B cell (primary cell): ENCODE measurements around the gene EIF3B. TPM values are rescaled to one million over a fixed set of nuclear protein-coding genes. Genes with fewer than 3 reads are reported as not detected.

ENCODE experiments used
- ATAC-seq: fragments of 200-7000 bp; cut with Tn5 transposase; one replicate; pipeline ENCODE4 v1.10.0; 2021; ENCODE audit warnings: low read depth, mild to moderate bottlenecking, moderate number of reproducible peaks, moderate library complexity
- CTCF ChIA-PET: fragments of 350-600 bp; sonication (Branson Sonifier 250); formaldehyde crosslinking; loops from one replicate; lab custom pipeline; 2021; ENCODE audit warnings: antibody characterized with exemption, inconsistent platforms; lab: Charles Lee
- POLR2A ChIA-PET: fragments of 350-600 bp; sonication (Branson Sonifier 250); formaldehyde crosslinking; loops from one replicate; lab custom pipeline; 2021; ENCODE audit warnings: antibody characterized with exemption; lab: Charles Lee
- DNase-seq: peaks from one replicate; pipeline ENCODE4 v3.0.0; 2013
- H2AFZ ChIP-seq: 2 replicates; pipeline ENCODE4 v1.6.1; 2012; ENCODE audit warnings: mild to moderate bottlenecking, low read depth, low read length; ENCODE audit not compliant: insufficient read depth, poor library complexity, severe bottlenecking
- H3K27ac ChIP-seq, 2 donors: 1 replicate in 1 of 2; 2 replicates in 1 of 2; pipeline ENCODE4 v1.5.1; 2012 to 2013; ENCODE audit warnings: low read length in 2 of 2, mild to moderate bottlenecking in 2 of 2, moderate library complexity in 1 of 2
- H3K27me3 ChIP-seq, 4 experiments: fragments of 200-600 bp in 1 of 4; sonication (generic) in 1 of 4; replicated peaks in 1 of 4; 1 replicate in 2 of 4; 2 replicates in 2 of 4; pipeline versions ENCODE4 v1.6.1 to v1.7.0; 2013 to 2016; ENCODE audit warnings: low read length in 3 of 4, mild to moderate bottlenecking in 2 of 4, mixed read lengths in 1 of 4, moderate library complexity in 1 of 4; ENCODE audit not compliant: insufficient read depth in 4 of 4, control insufficient read depth in 3 of 4; ENCODE audit errors: control extremely low read depth in 1 of 4
- H3K36me3 ChIP-seq, 2 experiments: replicated peaks in 1 of 2; 1 replicate in 1 of 2; 2 replicates in 1 of 2; pipeline versions ENCODE4 v1.6.1 to v1.7.1; 2013; ENCODE audit warnings: low read length in 1 of 2; ENCODE audit not compliant: insufficient read depth in 2 of 2, control insufficient read depth in 1 of 2; ENCODE audit errors: control extremely low read depth in 1 of 2, extremely low read depth in 1 of 2
- H3K4me1 ChIP-seq, 2 donors: fragments of 200-600 bp in 1 of 2; sonication (generic) in 1 of 2; 1 replicate in 1 of 2; 2 replicates in 1 of 2; pipeline versions ENCODE4 v1.5.1 to v1.6.1; 2013 to 2017; ENCODE audit warnings: low read length in 2 of 2; ENCODE audit not compliant: control insufficient read depth in 2 of 2, insufficient read depth in 2 of 2
- H3K4me2 ChIP-seq: replicated peaks from 2 replicates; pipeline ENCODE3; 2012; ENCODE audit warnings: mild to moderate bottlenecking, low read depth, low read length; ENCODE audit not compliant: poor library complexity, severe bottlenecking
- H3K4me3 ChIP-seq, 5 experiments: fragments of 200-600 bp in 1 of 5; sonication (generic) in 1 of 5; 1 replicate in 3 of 5; 2 replicates in 2 of 5; pipeline versions ENCODE4 v1.5.1 to v1.7.0; 2011 to 2016; ENCODE audit warnings: low read length in 4 of 5, mild to moderate bottlenecking in 4 of 5, low read depth in 2 of 5, control low read depth in 1 of 5, moderate library complexity in 1 of 5; ENCODE audit not compliant: insufficient read depth in 1 of 5; ENCODE audit errors: control extremely low read depth in 1 of 5, extremely low read depth in 1 of 5
- H3K79me2 ChIP-seq: fragments of 200-600 bp; sonication (generic); one replicate; pipeline ENCODE4 v1.6.0; 2016; ENCODE audit warnings: low read length; ENCODE audit not compliant: control insufficient read depth, insufficient read depth
- H3K9ac ChIP-seq: fragments of 200-600 bp; sonication (generic); 2 replicates; pipeline ENCODE4 v1.6.1; 2017; ENCODE audit warnings: mild to moderate bottlenecking, low read length, moderate library complexity
- H3K9me3 ChIP-seq, 3 donors: one replicate each; pipeline versions ENCODE4 v1.6.1 to v1.7.1; 2013; ENCODE audit warnings: low read length in 2 of 3; ENCODE audit not compliant: control insufficient read depth in 2 of 3, insufficient read depth in 1 of 3; ENCODE audit errors: control extremely low read depth in 1 of 3
- H4K20me1 ChIP-seq: 2 replicates; pipeline ENCODE4 v1.6.0; 2012; ENCODE audit warnings: mild to moderate bottlenecking, low read length; ENCODE audit not compliant: insufficient read depth, control insufficient read depth, poor library complexity, severe bottlenecking
- H3K27ac Mint-ChIP-seq: one replicate; pipeline ENCODE4 v1.8.0; 2021; ENCODE audit warnings: mixed read lengths
- H3K27me3 Mint-ChIP-seq: one replicate; pipeline ENCODE4 v1.8.0; 2021; ENCODE audit warnings: mixed read lengths
- H3K4me1 Mint-ChIP-seq: one replicate; pipeline ENCODE4 v1.8.0; 2021; ENCODE audit warnings: mixed read lengths
- H3K4me3 Mint-ChIP-seq: one replicate; pipeline ENCODE4 v1.8.0; 2021; ENCODE audit warnings: mixed read lengths
- H3K9me3 Mint-ChIP-seq: one replicate; pipeline ENCODE4 v1.8.0; 2022; ENCODE audit warnings: mixed read lengths; ENCODE audit not compliant: insufficient read depth
- CTCF ChIP-seq: fragments of 200-600 bp; IDR thresholded peaks from one replicate; pipeline ENCODE4 v1.8.0; 2022; ENCODE audit warnings: antibody characterized with exemption, mild to moderate bottlenecking
- EZH2 ChIP-seq: IDR thresholded peaks from 2 replicates; pipeline ENCODE4 v1.6.1; 2012; ENCODE audit warnings: borderline replicate concordance, low read depth, mild to moderate bottlenecking, moderate library complexity, low read length; ENCODE audit not compliant: insufficient read depth, poor library complexity, severe bottlenecking
- WGBS: methylation state at CpG from one replicate; pipeline ENCODE4 v1.1.5; 2013; ENCODE audit warnings: missing lambda C conversion rate; ENCODE audit not compliant: insufficient coverage; 5-methylcytosine and 5-hydroxymethylcytosine counted together
- intact Hi-C: fragments of 100-400 bp; cut with micrococcal nuclease; formaldehyde crosslinking; loops from one replicate; pipeline ENCODE4 v1.10.0; 2022
- polyA plus RNA-seq: library from polyadenylated mRNA; depleted of rRNA; stranded (reverse); fragments of >200 nt; gene quantifications from 2 replicates; pipeline ENCODE4 v1.2.3, GENCODE V29; 2012
- total RNA-seq, 2 donors: library from RNA; stranded (reverse); fragments of 120-200 nt in 1 of 2; gene quantifications; 1 replicate in 1 of 2; 2 replicates in 1 of 2; pipeline versions ENCODE4 v1.2.3 to v1.2.4, GENCODE V29; 2013 to 2022

EIF3B gene
- total and polyA plus RNA-seq, 2 donors (not counting 1 experiment from before 2014, with no cell fraction given) = 69.3 to 152 TPM

DNA sequence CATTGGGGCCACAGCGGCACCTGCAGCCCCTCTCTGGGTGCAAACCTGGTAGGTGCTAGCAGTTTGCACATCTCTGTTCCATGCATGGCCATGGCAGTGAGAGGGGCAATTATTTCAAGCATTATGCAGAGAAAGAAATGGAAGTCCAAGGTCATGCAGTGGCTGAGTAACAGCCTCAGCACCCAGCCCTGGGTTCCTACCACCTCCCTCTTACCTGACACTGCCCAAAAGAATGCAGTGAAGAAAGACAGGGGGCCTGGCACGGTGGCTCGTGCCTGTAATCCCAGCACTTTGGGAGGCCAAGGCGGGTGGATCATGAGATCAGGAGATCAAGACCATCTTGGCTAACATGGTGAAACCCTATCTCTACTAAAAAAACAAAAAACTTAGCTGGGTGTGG lies 43.9 kb downstream of the EIF3B start:
- Histone ChIP-seq H3K79me2 (no peaks in the 10 kb centered on the region), H3K4me1 (peaks cover 4 to 15% of the 10 kb centered on the region in 2 donors), H4K20me1 (no peaks in the 10 kb centered on the region), H3K9ac (no peak overlapping the region), H3K27me3 (no peaks in the 10 kb centered on the region), H3K4me2 (no peak overlapping the region), H3K27ac (no peak overlapping the region), H2AFZ (no peak overlapping the region), H3K36me3 (no peaks in the 10 kb centered on the region), H3K9me3 (peaks cover 0 to 3% (median 0%) of the 10 kb centered on the region in 3 donors), H3K4me3 (no peak overlapping the region)
- H3K4me3 Mint-ChIP-seq = no peak overlapping the region
- peaks cover 19% of the 10 kb centered on the region for H3K4me1 Mint-ChIP-seq
- H3K27ac Mint-ChIP-seq = peak overlapping the region; percentile 38
- intact Hi-C loops = no loop called here
- POLR2A ChIA-PET = interaction anchor here (0.7 kb wide), 1 partner anchor 399 kb away, joined by 7 read pairs; no protein-coding TSS in a partner anchor
- ATAC-seq = no peak
- CTCF ChIA-PET = no interaction called here
- H3K9me3 Mint-ChIP-seq = no peaks in the 10 kb centered on the region
- no peaks in the 10 kb centered on the region for H3K27me3 Mint-ChIP-seq
- TF ChIP-seq EZH2 (no peak), CTCF (no peak)
- DNase-seq = no peak
- WGBS = 88% methylated on average over 1 of the region's 4 CpGs

- intact Hi-C loops = loop anchor here (5.0 kb wide), 1 partner anchor 232 kb away; the partner anchor contains the start of gene TTYH3
- WGBS = 9% methylated on average over 4 of the region's 6 CpGs
- POLR2A ChIA-PET = interaction anchor here (0.6 kb wide), 1 partner anchor 259 kb away, joined by 3 read pairs; no protein-coding TSS in a partner anchor
- Mint-ChIP-seq H3K9me3 (no peaks in the 10 kb centered on the region), H3K27me3 (no peaks in the 10 kb centered on the region), H3K4me1 (peaks cover 26% of the 10 kb centered on the region), H3K27ac (peak overlapping the region; percentile 71), H3K4me3 (no peak overlapping the region)
- H3K4me1 ChIP-seq = peaks cover 13 to 28% of the 10 kb centered on the region in 2 donors
- no peak overlapping the region for H3K4me3 ChIP-seq
- H3K36me3 ChIP-seq = no peaks in the 10 kb centered on the region
- CTCF ChIA-PET = interaction anchor here (0.6 kb wide), 1 partner anchor 889 kb away, joined by 3 read pairs; no protein-coding TSS in a partner anchor
- H4K20me1 ChIP-seq = no peaks in the 10 kb centered on the region
- peak overlapping the region; percentile 17 for H2AFZ ChIP-seq
- no peaks in the 10 kb centered on the region for H3K27me3 ChIP-seq
- no peak for ATAC-seq
- no peak overlapping the region for H3K9ac ChIP-seq
- no peak for DNase-seq
- TF ChIP-seq CTCF (no peak), EZH2 (no peak)
- peak overlapping the region; percentile 21 for H3K4me2 ChIP-seq
- H3K27ac ChIP-seq = peak overlapping the region in 1 of 2 donors; percentile 12
- peaks cover 0 to 3% (median 0%) of the 10 kb centered on the region in 3 donors for H3K9me3 ChIP-seq
- H3K79me2 ChIP-seq = peaks cover 5% of the 10 kb centered on the region
Measured at GRCh38 chr7:2399848-2400587, 45.4 kb downstream of the EIF3B start.
